HEK293T (cell line): ENCODE measurements around the gene PMEL.
"Not testable (repeated sequence)": the region's sequence is repeated elsewhere in the genome, so short reads cannot be mapped to it uniquely, and the experiment has no call there.

Source experiments
- ARNT ChIP-seq: fragments of 450-650 bp; IDR thresholded peaks from 2 replicates; pipeline ENCODE4 v1.6.1; 2017; ENCODE audit warnings: mild to moderate bottlenecking
- BHLHE40 ChIP-seq: fragments of 450-650 bp; IDR thresholded peaks from 2 replicates; pipeline ENCODE4 v1.6.1; 2016; ENCODE audit warnings: mild to moderate bottlenecking, moderate library complexity, borderline replicate concordance
- ELF4 ChIP-seq: fragments of 450-650 bp; IDR thresholded peaks from 2 replicates; pipeline ENCODE4 v1.6.1; 2017; ENCODE audit warnings: antibody characterized with exemption
- FOXA1 ChIP-seq: fragments of 450-650 bp; IDR thresholded peaks from 2 replicates; pipeline ENCODE4 v1.6.1; 2016; ENCODE audit warnings: mild to moderate bottlenecking
- FOXK2 ChIP-seq: fragments of 450-650 bp; IDR thresholded peaks from 2 replicates; pipeline ENCODE4 v1.6.1; 2016; ENCODE audit warnings: mild to moderate bottlenecking
- FOXM1 ChIP-seq: fragments of 450-650 bp; IDR thresholded peaks from 2 replicates; pipeline ENCODE4 v1.6.1; 2017; ENCODE audit warnings: mild to moderate bottlenecking, borderline replicate concordance
- HDGF ChIP-seq: fragments of 450-650 bp; IDR thresholded peaks from 2 replicates; pipeline ENCODE4 v1.6.1; 2017; ENCODE audit warnings: antibody characterized with exemption, borderline replicate concordance
- LEF1 ChIP-seq: fragments of 450-650 bp; IDR thresholded peaks from 2 replicates; pipeline ENCODE4 v1.6.1; 2017; ENCODE audit warnings: mild to moderate bottlenecking, borderline replicate concordance
- PKNOX1 ChIP-seq: fragments of 450-650 bp; IDR thresholded peaks from 2 replicates; pipeline ENCODE4 v1.6.1; 2016
- SP1 ChIP-seq: fragments of 450-650 bp; IDR thresholded peaks from 2 replicates; pipeline ENCODE4 v1.6.1; 2017
- SUZ12 ChIP-seq: fragments of 450-650 bp; IDR thresholded peaks from 2 replicates; pipeline ENCODE4 v1.6.1; 2016; ENCODE audit warnings: mild to moderate bottlenecking
- TARDBP ChIP-seq: fragments of 450-650 bp; IDR thresholded peaks from 2 replicates; pipeline ENCODE4 v1.6.1; 2016
- ZNF384 ChIP-seq: fragments of 450-650 bp; IDR thresholded peaks from 2 replicates; pipeline ENCODE4 v1.6.1; 2016

- TF ChIP-seq FOXK2, BHLHE40, ZNF384, SUZ12, ELF4, ARNT, FOXM1, SP1, TARDBP, PKNOX1, HDGF, LEF1, FOXA1: not testable (repeated sequence)
These were observed 20.1 kb upstream of the PMEL start for GRCh38 chr12:55985976-55986375.
